Right lung (tissue), 5 donors: ENCODE results near the gene KCNJ6. TPM values are rescaled to one million over a fixed set of nuclear protein-coding genes. Genes with fewer than 3 reads are reported as not detected.

Experiments
- DNase-seq, 2 donors: peaks; one replicate each; pipeline ENCODE4 v3.0.0-alpha.2; 2013
- polyA plus RNA-seq, 5 donors: library from polyadenylated mRNA; unstranded; fragments of 120-200 nt; gene quantifications; one replicate each; pipeline versions ENCODE4 v1.2.1 to v1.2.3, GENCODE V29; 2013; ENCODE audit warnings: inconsistent platforms in 1 of 5, low replicate concordance in 1 of 5; ENCODE audit not compliant: insufficient read length in 5 of 5, insufficient read depth in 1 of 5

KCNJ6 gene
- polyA plus RNA-seq, 5 donors: 0.14 to 0.32 (median 0.18) TPM

- no peak for DNase-seq
Observed at GRCh38 chr21:37821786-37822450, 94.3 kb downstream of the KCNJ6 start.

- no peak for DNase-seq
Observed at GRCh38 chr21:37821092-37821491, 95.2 kb downstream of the KCNJ6 start.

GRCh38 chr21:37819372-37819771 is 96.9 kb downstream of the KCNJ6 start:
- no peak for DNase-seq

- DNase-seq: no peak
Observed at GRCh38 chr21:37817242-37817641, 99.0 kb downstream of the KCNJ6 start.

- DNase-seq: no peak
Observed at GRCh38 chr21:37815893-37816292, 100.4 kb downstream of the KCNJ6 start.

GRCh38 chr21:37811711-37812110 is 104.5 kb downstream of the KCNJ6 start:
- no peak for DNase-seq

GRCh38 chr21:37808261-37808660 is 108.0 kb downstream of the KCNJ6 start:
- no peak for DNase-seq

- no peak for DNase-seq
Observed at GRCh38 chr21:37805266-37805665, 111.0 kb downstream of the KCNJ6 start.

GRCh38 chr21:37804001-37804400 is 112.3 kb downstream of the KCNJ6 start:
- DNase-seq: no peak

GRCh38 chr21:37803101-37803651 is 113.1 kb downstream of the KCNJ6 start:
- DNase-seq: no peak

- peak in 1 of 2 donors; percentile 1 for DNase-seq
Observed at GRCh38 chr21:37800456-37801061, 115.7 kb downstream of the KCNJ6 start.

GRCh38 chr21:37800057-37800455 is 116.2 kb downstream of the KCNJ6 start:
- DNase-seq: no peak

- DNase-seq: no peak
Observed at GRCh38 chr21:37799211-37800056, 116.8 kb downstream of the KCNJ6 start.

- no peak for DNase-seq
Observed at GRCh38 chr21:37797403-37797802, 118.9 kb downstream of the KCNJ6 start.

- no peak for DNase-seq
Observed at GRCh38 chr21:37796011-37796410, 120.2 kb downstream of the KCNJ6 start.

GRCh38 chr21:37793660-37794059 is 122.6 kb downstream of the KCNJ6 start:
- DNase-seq: no peak

- no peak for DNase-seq
Observed at GRCh38 chr21:37792046-37792445, 124.2 kb downstream of the KCNJ6 start.

- DNase-seq: no peak
Observed at GRCh38 chr21:37790905-37791304, 125.4 kb downstream of the KCNJ6 start.

GRCh38 chr21:37788503-37788902 is 127.8 kb downstream of the KCNJ6 start:
- DNase-seq: no peak

- no peak for DNase-seq
Observed at GRCh38 chr21:37787456-37787855, 128.8 kb downstream of the KCNJ6 start.

- DNase-seq: no peak
Observed at GRCh38 chr21:37784591-37785318, 131.5 kb downstream of the KCNJ6 start.

GRCh38 chr21:37783016-37783415 is 133.2 kb downstream of the KCNJ6 start:
- DNase-seq: no peak
